Upper lobe of left lung (tissue), 4 donors: Measurements from ENCODE around the gene KLHL29.

Experiments
- POLR2AphosphoS5 ChIP-seq, 2 donors: sonication (generic); formaldehyde crosslinking; IDR thresholded peaks; one replicate each; pipeline ENCODE4 v1.5.1; 2017; ENCODE audit warnings: antibody characterized with exemption in 2 of 2
- TF ChIP-seq, protein P1 (sequence below), 6 experiments: fragments of 450-650 bp in 4 of 6; fragments of 200-600 bp in 2 of 6; sonication (generic) in 2 of 6; IDR thresholded peaks; one replicate each; pipeline ENCODE4 v1.5.1; 2016 to 2019; ENCODE audit warnings: antibody characterized with exemption in 6 of 6

DNA sequence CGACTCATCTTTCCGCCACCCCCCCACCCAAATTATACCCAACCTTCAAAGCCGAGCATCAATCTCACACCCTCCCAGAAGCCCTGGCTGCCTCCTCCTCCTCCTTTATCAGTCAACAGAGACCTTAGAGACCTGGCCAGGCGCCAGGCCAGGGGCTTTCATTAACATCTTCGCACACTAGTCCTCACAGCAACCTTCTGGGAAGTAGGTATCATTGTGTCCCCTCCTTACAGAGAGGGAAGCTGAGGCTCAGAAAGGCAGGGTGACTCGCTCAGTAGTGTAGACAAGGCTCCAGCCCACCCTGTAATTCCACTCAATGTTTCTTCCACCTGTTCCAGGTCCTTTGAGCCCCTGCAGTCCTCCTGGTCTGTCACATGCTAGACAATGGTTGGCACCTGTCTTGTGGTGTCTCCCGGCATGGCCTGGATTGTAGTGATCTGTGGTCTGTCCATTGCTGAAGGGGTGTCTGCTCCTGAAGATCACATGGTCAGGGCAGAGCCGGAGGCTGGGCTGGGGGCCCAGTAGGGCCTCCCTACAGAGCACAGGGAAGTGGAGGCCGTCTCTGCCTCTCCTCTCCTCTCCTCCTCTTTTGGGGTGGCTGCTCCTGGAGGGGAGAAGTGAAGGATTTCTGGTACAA is 36.0 kb downstream of the KLHL29 start:
- TF ChIP-seq POLR2AphosphoS5 (IDR thresholded peaks at IDR 0.05): no peak
- TF ChIP-seq, protein P1, sequence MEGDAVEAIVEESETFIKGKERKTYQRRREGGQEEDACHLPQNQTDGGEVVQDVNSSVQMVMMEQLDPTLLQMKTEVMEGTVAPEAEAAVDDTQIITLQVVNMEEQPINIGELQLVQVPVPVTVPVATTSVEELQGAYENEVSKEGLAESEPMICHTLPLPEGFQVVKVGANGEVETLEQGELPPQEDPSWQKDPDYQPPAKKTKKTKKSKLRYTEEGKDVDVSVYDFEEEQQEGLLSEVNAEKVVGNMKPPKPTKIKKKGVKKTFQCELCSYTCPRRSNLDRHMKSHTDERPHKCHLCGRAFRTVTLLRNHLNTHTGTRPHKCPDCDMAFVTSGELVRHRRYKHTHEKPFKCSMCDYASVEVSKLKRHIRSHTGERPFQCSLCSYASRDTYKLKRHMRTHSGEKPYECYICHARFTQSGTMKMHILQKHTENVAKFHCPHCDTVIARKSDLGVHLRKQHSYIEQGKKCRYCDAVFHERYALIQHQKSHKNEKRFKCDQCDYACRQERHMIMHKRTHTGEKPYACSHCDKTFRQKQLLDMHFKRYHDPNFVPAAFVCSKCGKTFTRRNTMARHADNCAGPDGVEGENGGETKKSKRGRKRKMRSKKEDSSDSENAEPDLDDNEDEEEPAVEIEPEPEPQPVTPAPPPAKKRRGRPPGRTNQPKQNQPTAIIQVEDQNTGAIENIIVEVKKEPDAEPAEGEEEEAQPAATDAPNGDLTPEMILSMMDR (IDR thresholded peaks at IDR 0.05): no peak
